Trophoblast cell (in vitro differentiated cells and primary cell): Measurements from ENCODE around the gene HOXA10.

Source experiments
- DNase-seq, 2 donors: peaks; one replicate each; pipeline ENCODE4 v3.0.0-alpha.2; 2016
- H2AFZ ChIP-seq: 2 replicates; pipeline ENCODE4 v1.6.1; 2013; ENCODE audit warnings: low read length, moderate library complexity, mild to moderate bottlenecking; ENCODE audit not compliant: insufficient read depth, poor library complexity
- H2AK5ac ChIP-seq: 2 replicates; pipeline ENCODE4 v1.6.1; 2013; ENCODE audit warnings: mild to moderate bottlenecking, low read length
- H2BK120ac ChIP-seq: 2 replicates; pipeline ENCODE4 v1.6.1; 2013; ENCODE audit warnings: low read length, mild to moderate bottlenecking, moderate library complexity; ENCODE audit not compliant: insufficient read depth, poor library complexity
- H2BK12ac ChIP-seq: 2 replicates; pipeline ENCODE4 v1.6.1; 2013; ENCODE audit warnings: mild to moderate bottlenecking, low read length, moderate library complexity
- H2BK5ac ChIP-seq: 2 replicates; pipeline ENCODE4 v1.6.1; 2013; ENCODE audit warnings: low read length, low read depth, moderate library complexity, mild to moderate bottlenecking; ENCODE audit not compliant: poor library complexity
- H3K14ac ChIP-seq: 2 replicates; pipeline ENCODE4 v1.6.1; 2013; ENCODE audit warnings: mild to moderate bottlenecking, low read length
- H3K18ac ChIP-seq: 2 replicates; pipeline ENCODE4 v1.6.1; 2013; ENCODE audit warnings: mild to moderate bottlenecking, low read length
- H3K23ac ChIP-seq: 2 replicates; pipeline ENCODE4 v1.6.1; 2013; ENCODE audit warnings: low read length
- H3K27ac ChIP-seq: 2 replicates; pipeline ENCODE4 v1.5.1; 2013; ENCODE audit warnings: low read depth, mild to moderate bottlenecking, inconsistent platforms, low read length, moderate library complexity
- H3K27me3 ChIP-seq: 2 replicates; pipeline ENCODE4 v1.6.1; 2013; ENCODE audit warnings: inconsistent platforms, mild to moderate bottlenecking, low read length, moderate library complexity; ENCODE audit not compliant: insufficient read depth
- H3K36me3 ChIP-seq, 2 experiments: 1 replicate in 1 of 2; 2 replicates in 1 of 2; pipeline ENCODE4 v1.6.1; 2013; ENCODE audit warnings: low read length in 2 of 2, mild to moderate bottlenecking in 2 of 2, moderate library complexity in 1 of 2; ENCODE audit not compliant: insufficient read depth in 2 of 2, control insufficient read depth in 1 of 2
- H3K4ac ChIP-seq: 2 replicates; pipeline ENCODE4 v1.6.1; 2013; ENCODE audit warnings: low read depth, mild to moderate bottlenecking, low read length, moderate library complexity
- H3K4me1 ChIP-seq, 2 experiments: 1 replicate in 1 of 2; 2 replicates in 1 of 2; pipeline ENCODE4 v1.6.1; 2013; ENCODE audit warnings: low read length in 2 of 2, mild to moderate bottlenecking in 2 of 2, moderate library complexity in 1 of 2; ENCODE audit not compliant: insufficient read depth in 2 of 2, control insufficient read depth in 1 of 2
- H3K4me2 ChIP-seq: 2 replicates; pipeline ENCODE4 v1.6.1; 2013; ENCODE audit warnings: inconsistent platforms, mild to moderate bottlenecking, low read length, moderate library complexity
- H3K4me3 ChIP-seq: 2 replicates; pipeline ENCODE4 v1.5.1; 2013; ENCODE audit warnings: mild to moderate bottlenecking, low read depth, low read length, inconsistent platforms
- H3K79me1 ChIP-seq: one replicate; pipeline ENCODE4 v1.6.1; 2013; ENCODE audit warnings: low read length
- H3K79me2 ChIP-seq: 2 replicates; pipeline ENCODE4 v1.6.1; 2013; ENCODE audit warnings: low read length, mild to moderate bottlenecking; ENCODE audit not compliant: control insufficient read depth, insufficient read depth, poor library complexity
- H3K9ac ChIP-seq: 2 replicates; pipeline ENCODE4 v1.6.1; 2013; ENCODE audit warnings: mild to moderate bottlenecking, low read length
- H3K9me3 ChIP-seq: 2 replicates; pipeline ENCODE4 v1.6.1; 2013; ENCODE audit warnings: low read depth, mild to moderate bottlenecking, control low read depth, inconsistent platforms, low read length; ENCODE audit not compliant: insufficient read depth
- H4K12ac ChIP-seq: 2 replicates; pipeline ENCODE4 v1.6.1; 2013; ENCODE audit warnings: low read depth, mild to moderate bottlenecking, low read length, moderate library complexity
- H4K8ac ChIP-seq: 2 replicates; pipeline ENCODE4 v1.6.1; 2013; ENCODE audit warnings: low read depth, mild to moderate bottlenecking, low read length, moderate library complexity
- H4K91ac ChIP-seq: one replicate; pipeline ENCODE4 v1.6.1; 2013; ENCODE audit warnings: low read depth, mild to moderate bottlenecking, low read length, moderate library complexity
- WGBS: extraction: QIAGEN DNeasy Blood & Tissue Kit; methylation state at CpG from one replicate; pipeline ENCODE4 v1.1.7; 2013; ENCODE audit warnings: missing lambda C conversion rate; ENCODE audit not compliant: insufficient read length, insufficient coverage; ENCODE audit errors: extremely low coverage; 5-methylcytosine and 5-hydroxymethylcytosine counted together

Gene HOXA10

GRCh38 chr7:27159266-27160144, 14.6 kb downstream of the HOXA10 start:
- H2BK120ac ChIP-seq, result no peak overlapping the region
- H3K18ac ChIP-seq, result no peak overlapping the region
- peaks cover 86% of the 10 kb centered on the region for H3K27me3 ChIP-seq
- WGBS, result no CpG with 5 or more reads among the region's 27 CpGs
- H3K4ac ChIP-seq, result no peak overlapping the region
- H3K14ac ChIP-seq, result no peak overlapping the region
- no peak overlapping the region for H4K8ac ChIP-seq
- no peak overlapping the region for H3K9ac ChIP-seq
- H3K4me3 ChIP-seq, result no peak overlapping the region
- H3K4me1 ChIP-seq, result peaks cover 4 to 10% of the 10 kb centered on the region in 2 experiments
- no peak overlapping the region for H4K12ac ChIP-seq
- no peak for DNase-seq
- peaks cover 1% of the 10 kb centered on the region for H3K79me2 ChIP-seq
- no peak overlapping the region for H4K91ac ChIP-seq
- H3K27ac ChIP-seq, result no peak overlapping the region
- no peaks in the 10 kb centered on the region for H3K79me1 ChIP-seq
- no peak overlapping the region for H2AK5ac ChIP-seq
- H3K4me2 ChIP-seq, result no peak overlapping the region
- no peak overlapping the region for H2BK5ac ChIP-seq
- H2BK12ac ChIP-seq, result no peak overlapping the region
- no peak overlapping the region for H3K23ac ChIP-seq
- no peak overlapping the region for H2AFZ ChIP-seq
- peaks cover 49% of the 10 kb centered on the region for H3K9me3 ChIP-seq
- no peaks in the 10 kb centered on the region for H3K36me3 ChIP-seq

- peaks cover 85% of the 10 kb centered on the region for H3K27me3 ChIP-seq
- no peak overlapping the region for H2BK5ac ChIP-seq
- no peak for DNase-seq
- H2AFZ ChIP-seq, result no peak overlapping the region
- H3K36me3 ChIP-seq, result no peaks in the 10 kb centered on the region
- H4K91ac ChIP-seq, result no peak overlapping the region
- no peaks in the 10 kb centered on the region for H3K79me1 ChIP-seq
- H2BK12ac ChIP-seq, result no peak overlapping the region
- no peak overlapping the region for H3K4me3 ChIP-seq
- no CpG with 5 or more reads among the region's 35 CpGs for WGBS
- H3K18ac ChIP-seq, result no peak overlapping the region
- peaks cover 48% of the 10 kb centered on the region for H3K9me3 ChIP-seq
- no peak overlapping the region for H3K27ac ChIP-seq
- no peak overlapping the region for H3K4ac ChIP-seq
- H3K4me2 ChIP-seq, result no peak overlapping the region
- no peak overlapping the region for H3K14ac ChIP-seq
- no peak overlapping the region for H2AK5ac ChIP-seq
- peaks cover 4 to 9% of the 10 kb centered on the region in 2 experiments for H3K4me1 ChIP-seq
- no peak overlapping the region for H4K8ac ChIP-seq
- no peak overlapping the region for H4K12ac ChIP-seq
- H3K23ac ChIP-seq, result no peak overlapping the region
- no peak overlapping the region for H2BK120ac ChIP-seq
- H3K79me2 ChIP-seq, result peaks cover 1% of the 10 kb centered on the region
- H3K9ac ChIP-seq, result no peak overlapping the region
Measured at GRCh38 chr7:27158436-27159265, 15.5 kb downstream of the HOXA10 start.

GRCh38 chr7:27157702-27158431, 16.3 kb downstream of the HOXA10 start:
- Histone ChIP-seq H3K18ac (no peak overlapping the region), H4K91ac (no peak overlapping the region), H3K14ac (no peak overlapping the region), H2AK5ac (no peak overlapping the region), H3K23ac (no peak overlapping the region), H3K79me1 (no peaks in the 10 kb centered on the region), H3K27me3 (peaks cover 88% of the 10 kb centered on the region), H3K9me3 (peaks cover 50% of the 10 kb centered on the region), H2AFZ (no peak overlapping the region), H3K36me3 (no peaks in the 10 kb centered on the region), H3K4me3 (no peak overlapping the region), H4K8ac (no peak overlapping the region), H2BK12ac (no peak overlapping the region), H2BK5ac (no peak overlapping the region), H3K9ac (no peak overlapping the region), H2BK120ac (no peak overlapping the region), H3K4ac (no peak overlapping the region), H3K4me1 (peaks cover 4 to 9% of the 10 kb centered on the region in 2 experiments), H4K12ac (no peak overlapping the region), H3K4me2 (no peak overlapping the region), H3K79me2 (peaks cover 1% of the 10 kb centered on the region), H3K27ac (no peak overlapping the region)
- DNase-seq, result no peak
- WGBS, result no CpG with 5 or more reads among the region's 30 CpGs
